AG08396 (cell line): Measurements from ENCODE around the gene PER2.
"Not testable (repeated sequence)": the region's sequence is repeated elsewhere in the genome, so short reads cannot be mapped to it uniquely, and the experiment has no call there.

Experiments used
- DNase-seq: peaks from one replicate; pipeline ENCODE4 v3.0.0; 2012; ENCODE audit warnings: low spot score, mixed read lengths

Gene PER2

GRCh38 chr2:238286095-238286494 is 2.3 kb downstream of the PER2 start:
- no peak for DNase-seq

- peak; percentile 88 for DNase-seq
These were observed 2.7 kb downstream of the PER2 start for GRCh38 chr2:238285653-238286082.

- no peak for DNase-seq
These were observed 3.5 kb downstream of the PER2 start for GRCh38 chr2:238284802-238285515.

GRCh38 chr2:238282861-238283738 is 5.3 kb downstream of the PER2 start:
- DNase-seq: no peak

- no peak for DNase-seq
These were observed 6.5 kb downstream of the PER2 start for GRCh38 chr2:238281826-238282480.

GRCh38 chr2:238280083-238280825 is 8.2 kb downstream of the PER2 start:
- no peak for DNase-seq

- DNase-seq: no peak
These were observed 9.1 kb downstream of the PER2 start for GRCh38 chr2:238279324-238279682.

GRCh38 chr2:238278626-238279323 is 9.6 kb downstream of the PER2 start:
- DNase-seq: no peak

- no peak for DNase-seq
These were observed 10.7 kb downstream of the PER2 start for GRCh38 chr2:238277695-238278094.

GRCh38 chr2:238274152-238274865 is 14.1 kb downstream of the PER2 start:
- DNase-seq: no peak

- not testable (repeated sequence) for DNase-seq
These were observed 15.0 kb downstream of the PER2 start for GRCh38 chr2:238273433-238273832.

GRCh38 chr2:238272156-238272555 is 16.3 kb downstream of the PER2 start:
- no peak for DNase-seq

- not testable (repeated sequence) for DNase-seq
These were observed 16.7 kb downstream of the PER2 start for GRCh38 chr2:238271686-238272085.

GRCh38 chr2:238271061-238271554 is 17.3 kb downstream of the PER2 start:
- DNase-seq: no peak

- DNase-seq: no peak
These were observed 17.8 kb downstream of the PER2 start for GRCh38 chr2:238270606-238271005.

GRCh38 chr2:238269741-238270140 is 18.7 kb downstream of the PER2 start:
- DNase-seq: no peak

- no peak for DNase-seq
These were observed 20.3 kb downstream of the PER2 start for GRCh38 chr2:238267884-238268680.

- no peak for DNase-seq
These were observed 21.1 kb downstream of the PER2 start for GRCh38 chr2:238267341-238267710.

- DNase-seq: no peak
These were observed 22.8 kb downstream of the PER2 start for GRCh38 chr2:238265605-238266004.

GRCh38 chr2:238264072-238264460 is 24.3 kb downstream of the PER2 start:
- no peak for DNase-seq
